Measurements from ENCODE around the gene C10orf95. TPM values are rescaled to one million over a fixed set of nuclear protein-coding genes. Genes with fewer than 3 reads are reported as not detected.

The C10orf95 gene
- total and polyA plus RNA-seq, 2 donors (not counting 3 experiments of a cell fraction or from before 2014, with no cell fraction given), result 0.08 TPM; not detected in 1

- intact Hi-C loops (cut with micrococcal nuclease) (no loop called here), dilution Hi-C loops (cut with MboI; ENCODE audit: extremely low pct_ligation_motif_present, low sequenced_read_pairs) (no loop called here)
- DNase-seq (ENCODE audit: low read depth, low spot score) (no peak), FAIRE-seq (no peak)
- H3K9ac ChIP-seq (replicated peaks; ENCODE audit: extremely low read depth, insufficient read depth, low read length), result no peak overlapping the region
- ChIA-PET CTCF (interaction anchor here (0.8 to 3.1 kb wide), 11 partner anchors 12 to 312 kb away, joined by 3 to 28 read pairs (median 4); partner anchors contain the start of gene ACTR1A), POLR2A (no interaction called here)
- H3K9me1 ChIP-seq (replicated peaks; ENCODE audit: control insufficient read depth, extremely low read depth, insufficient read depth, low read length), result no peaks in the 10 kb centered on the region
- H4K20me1 ChIP-seq (replicated peaks; ENCODE audit: control insufficient read depth, extremely low read depth, insufficient read depth, low read length), result no peaks in the 10 kb centered on the region
- no peaks in the 10 kb centered on the region for H3K27me3 ChIP-seq (ENCODE audit: control insufficient read depth in 2 of 2, insufficient read depth in 2 of 2, low read length in 2 of 2)
- peaks cover 32 to 53% of the 10 kb centered on the region in 2 experiments for H3K36me3 ChIP-seq (ENCODE audit: control insufficient read depth in 2 of 2, extremely low read depth in 1 of 2, insufficient read depth in 2 of 2, low read length in 2 of 2)
- no peak overlapping the region for H3K27ac ChIP-seq (ENCODE audit: insufficient read depth, low read depth, low read length)
- BruUV-seq (replicated peaks), result no TSS peak
- H3K79me2 ChIP-seq (ENCODE audit: control insufficient read depth, insufficient read depth, low read length), result no peaks in the 10 kb centered on the region
- H3K4me2 ChIP-seq (ENCODE audit: insufficient read depth, low read length), result no peak overlapping the region
- H3K4me3 ChIP-seq (replicated peaks in 1 of 3; ENCODE audit: insufficient read depth in 1 of 3, low read depth in 1 of 3, low read length in 3 of 3), result no peak overlapping the region
- no peak for TF ChIP-seq JUN (IDR thresholded peaks at IDR 0.05; ENCODE audit: borderline replicate concordance, insufficient read depth, insufficient read length, low read depth)
- TF ChIP-seq MAX (IDR thresholded peaks at IDR 0.05; ENCODE audit: insufficient read depth, insufficient read length), result no peak
- no peak for TF ChIP-seq POLR2AphosphoS5 (IDR thresholded peaks at IDR 0.05; ENCODE audit: insufficient read depth, low read depth, low read length)
- H3K9me3 ChIP-seq (replicated peaks; ENCODE audit: control insufficient read depth, insufficient read depth, low read length), result no peaks in the 10 kb centered on the region
- H3K4me1 ChIP-seq (ENCODE audit: control insufficient read depth, extremely low read depth, insufficient read depth, low read length), result no peaks in the 10 kb centered on the region
- no peak overlapping the region for H2AFZ ChIP-seq (ENCODE audit: low read depth, low read length)
Observed at GRCh38 chr10:102480396-102480795, 29.1 kb upstream of the C10orf95 start.

GRCh38 chr10:102479651-102480050 is 28.3 kb upstream of the C10orf95 start:
- no peaks in the 10 kb centered on the region for H3K9me1 ChIP-seq (replicated peaks; ENCODE audit: control insufficient read depth, extremely low read depth, insufficient read depth, low read length)
- peaks cover 29 to 46% of the 10 kb centered on the region in 2 experiments for H3K36me3 ChIP-seq (ENCODE audit: control insufficient read depth in 2 of 2, extremely low read depth in 1 of 2, insufficient read depth in 2 of 2, low read length in 2 of 2)
- H3K4me1 ChIP-seq (ENCODE audit: control insufficient read depth, extremely low read depth, insufficient read depth, low read length), result no peaks in the 10 kb centered on the region
- ChIA-PET POLR2A (interaction anchor here (0.5 kb wide), 1 partner anchor 356 kb away, joined by 5 read pairs; no protein-coding TSS in a partner anchor), CTCF (interaction anchor here (0.8 to 3.1 kb wide), 19 partner anchors 11 to 311 kb away, joined by 3 to 28 read pairs (median 5); partner anchors contain the start of genes ACTR1A, CUEDC2 and SUFU)
- H3K9ac ChIP-seq (replicated peaks; ENCODE audit: extremely low read depth, insufficient read depth, low read length), result no peak overlapping the region
- H3K27ac ChIP-seq (ENCODE audit: insufficient read depth, low read depth, low read length), result no peak overlapping the region
- no peak overlapping the region for H3K4me3 ChIP-seq (replicated peaks in 1 of 3; ENCODE audit: insufficient read depth in 1 of 3, low read depth in 1 of 3, low read length in 3 of 3)
- TF ChIP-seq POLR2A (IDR thresholded peaks at IDR 0.05; ENCODE audit: low read depth, low read length) (no peak), FOS (IDR thresholded peaks at IDR 0.05; ENCODE audit: borderline replicate concordance, insufficient read depth, low read length) (no peak), EZH2 (IDR thresholded peaks at IDR 0.05; ENCODE audit: borderline replicate concordance, low read depth, low read length, severe bottlenecking) (no peak), MAX (IDR thresholded peaks at IDR 0.05; ENCODE audit: insufficient read depth, insufficient read length) (no peak), GATA2 (IDR thresholded peaks at IDR 0.05; ENCODE audit: insufficient read depth, insufficient read length, low read depth, low read length) (no peak), JUN (IDR thresholded peaks at IDR 0.05; ENCODE audit: borderline replicate concordance, insufficient read depth, insufficient read length, low read depth) (no peak), MYC (IDR thresholded peaks at IDR 0.05; ENCODE audit: low read depth, low read length) (no peak), POLR2AphosphoS5 (IDR thresholded peaks at IDR 0.05; ENCODE audit: insufficient read depth, low read depth, low read length) (no peak)
- TF ChIP-seq, protein P1, sequence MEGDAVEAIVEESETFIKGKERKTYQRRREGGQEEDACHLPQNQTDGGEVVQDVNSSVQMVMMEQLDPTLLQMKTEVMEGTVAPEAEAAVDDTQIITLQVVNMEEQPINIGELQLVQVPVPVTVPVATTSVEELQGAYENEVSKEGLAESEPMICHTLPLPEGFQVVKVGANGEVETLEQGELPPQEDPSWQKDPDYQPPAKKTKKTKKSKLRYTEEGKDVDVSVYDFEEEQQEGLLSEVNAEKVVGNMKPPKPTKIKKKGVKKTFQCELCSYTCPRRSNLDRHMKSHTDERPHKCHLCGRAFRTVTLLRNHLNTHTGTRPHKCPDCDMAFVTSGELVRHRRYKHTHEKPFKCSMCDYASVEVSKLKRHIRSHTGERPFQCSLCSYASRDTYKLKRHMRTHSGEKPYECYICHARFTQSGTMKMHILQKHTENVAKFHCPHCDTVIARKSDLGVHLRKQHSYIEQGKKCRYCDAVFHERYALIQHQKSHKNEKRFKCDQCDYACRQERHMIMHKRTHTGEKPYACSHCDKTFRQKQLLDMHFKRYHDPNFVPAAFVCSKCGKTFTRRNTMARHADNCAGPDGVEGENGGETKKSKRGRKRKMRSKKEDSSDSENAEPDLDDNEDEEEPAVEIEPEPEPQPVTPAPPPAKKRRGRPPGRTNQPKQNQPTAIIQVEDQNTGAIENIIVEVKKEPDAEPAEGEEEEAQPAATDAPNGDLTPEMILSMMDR (IDR thresholded peaks at IDR 0.05; ENCODE audit: extremely low read depth in 1 of 2, insufficient read depth in 1 of 2, low read depth in 1 of 2, low read length in 2 of 2), result no peak
- DNase-seq (ENCODE audit: low read depth, low spot score), result no peak
- no peak for FAIRE-seq
- H3K27me3 ChIP-seq (ENCODE audit: control insufficient read depth in 2 of 2, insufficient read depth in 2 of 2, low read length in 2 of 2), result no peaks in the 10 kb centered on the region
- no peaks in the 10 kb centered on the region for H3K9me3 ChIP-seq (replicated peaks; ENCODE audit: control insufficient read depth, insufficient read depth, low read length)
- no peaks in the 10 kb centered on the region for H3K79me2 ChIP-seq (ENCODE audit: control insufficient read depth, insufficient read depth, low read length)
- intact Hi-C loops (cut with micrococcal nuclease) (loop anchor here (1.0 to 2.0 kb wide), 3 partner anchors 85 to 310 kb away; no protein-coding TSS in a partner anchor), dilution Hi-C loops (cut with MboI; ENCODE audit: extremely low pct_ligation_motif_present, low sequenced_read_pairs) (no loop called here)
- no peaks in the 10 kb centered on the region for H4K20me1 ChIP-seq (replicated peaks; ENCODE audit: control insufficient read depth, extremely low read depth, insufficient read depth, low read length)
- H2AFZ ChIP-seq (ENCODE audit: low read depth, low read length), result no peak overlapping the region
- no TSS peak for BruUV-seq (replicated peaks)
- H3K4me2 ChIP-seq (ENCODE audit: insufficient read depth, low read length), result no peak overlapping the region
